NCI-H748 (cell line): ENCODE data around the gene GPR155.
"Not testable (repeated sequence)": the region's sequence is repeated elsewhere in the genome, so short reads cannot be mapped to it uniquely, and the experiment has no call there.

Source experiments
- DNase-seq: peaks from one replicate; lab custom pipeline; 2025; ENCODE audit not compliant: unreplicated experiment; lab: John Stamatoyannopoulos, UW

The GPR155 gene

DNA sequence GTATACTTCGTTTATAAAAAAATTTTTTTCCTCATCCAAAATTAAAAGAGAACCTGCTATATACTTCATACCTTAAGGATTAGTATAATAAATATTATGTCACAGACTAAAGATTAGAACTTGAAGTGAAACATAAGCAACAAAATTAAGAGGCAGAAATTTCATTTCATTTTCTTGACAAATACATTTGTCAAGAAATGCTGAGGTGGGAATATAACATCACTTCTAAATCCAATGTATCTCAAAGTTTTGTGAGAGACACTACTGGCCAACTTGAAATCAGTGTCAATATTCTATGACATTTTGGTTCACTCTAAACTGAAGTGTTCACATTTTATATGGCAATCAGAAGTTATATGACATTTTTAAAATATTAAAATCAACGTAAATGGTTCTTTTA is 47.5 kb downstream of the GPR155 start:
- no peak for DNase-seq

- DNase-seq = no peak
Observed at GRCh38 chr2:174438146-174438886, 48.5 kb downstream of the GPR155 start.

DNA sequence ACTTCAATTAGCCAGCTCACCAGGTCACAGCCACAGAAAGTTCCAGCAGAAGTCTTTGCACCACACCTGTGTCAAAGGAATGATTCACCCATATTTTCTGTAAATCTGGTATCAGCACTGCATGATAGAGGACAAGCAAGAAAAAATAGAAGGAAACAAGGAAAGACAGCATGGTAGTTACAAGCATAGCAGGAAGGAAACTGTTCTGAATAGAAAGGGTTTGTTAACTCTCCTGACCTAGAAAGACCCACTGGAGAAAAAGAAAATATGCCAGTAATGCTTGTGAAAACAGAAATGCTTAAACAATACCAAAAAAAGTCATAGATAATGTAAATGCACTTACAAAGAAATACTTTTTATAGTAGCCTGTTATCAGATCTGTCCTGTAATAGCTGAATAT is 50.5 kb downstream of the GPR155 start:
- no peak for DNase-seq

GRCh38 chr2:174431902-174432301 is 54.9 kb downstream of the GPR155 start:
- no peak for DNase-seq

DNA sequence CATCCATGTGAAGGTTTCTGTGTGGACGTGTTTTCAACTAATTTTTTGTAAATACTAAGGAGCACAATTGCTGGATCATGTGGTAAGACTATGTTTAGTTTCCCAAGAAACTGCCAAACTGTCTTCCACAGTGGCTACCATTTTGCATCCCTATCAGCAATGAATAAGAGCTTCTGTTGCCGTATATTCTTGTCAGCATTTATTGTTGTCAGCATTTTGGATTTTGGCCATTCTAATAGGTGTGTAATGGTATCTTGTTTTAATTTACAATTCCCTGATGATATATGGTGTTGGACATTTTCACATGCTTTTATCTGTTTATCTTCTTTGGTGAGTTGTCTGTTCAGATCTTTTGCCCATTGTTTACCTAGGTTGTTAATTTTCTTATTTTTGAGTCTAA is 56.8 kb downstream of the GPR155 start:
- DNase-seq = no peak

DNA sequence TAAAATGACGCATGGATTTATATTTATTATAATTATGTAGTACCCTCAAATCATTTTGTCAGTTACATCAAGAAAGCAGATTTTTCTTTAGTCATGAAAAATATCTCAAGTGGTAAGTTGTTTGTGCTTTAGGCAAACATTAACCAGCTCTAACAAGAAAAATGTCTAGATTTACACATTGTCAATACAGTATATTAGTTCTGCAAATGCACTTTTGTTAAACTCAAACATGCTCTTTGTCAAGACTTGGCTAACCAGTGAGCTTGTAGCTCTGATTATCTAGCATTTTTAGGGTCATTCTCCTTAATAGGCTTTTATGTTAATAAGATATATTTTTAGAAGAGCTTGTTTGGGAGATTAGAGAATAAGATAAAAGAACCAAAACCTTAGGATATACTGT is 58.6 kb downstream of the GPR155 start:
- DNase-seq = no peak

- no peak for DNase-seq
Observed at GRCh38 chr2:174412256-174412655, 74.6 kb downstream of the GPR155 start.

GRCh38 chr2:174410039-174410438 is 76.8 kb downstream of the GPR155 start:
- DNase-seq = not testable (repeated sequence)

DNA sequence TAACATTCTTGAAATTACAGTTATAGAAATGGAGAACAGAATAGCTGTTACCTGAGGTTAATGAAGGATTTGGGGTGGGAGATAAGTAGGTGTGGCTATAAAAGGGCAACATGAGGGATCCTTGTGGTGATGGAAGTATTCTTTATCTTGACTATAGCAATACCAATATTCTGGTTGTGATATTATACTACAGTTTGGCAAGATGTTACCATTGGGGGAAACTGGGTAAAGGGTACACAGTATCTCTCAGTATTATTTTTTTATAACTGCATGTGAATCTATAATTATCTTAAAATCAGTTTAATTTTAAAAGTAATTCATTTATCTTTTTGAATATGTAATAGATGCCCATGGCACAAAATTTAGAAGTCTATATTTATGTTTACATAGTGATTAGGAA is 83.2 kb downstream of the GPR155 start:
- no peak for DNase-seq

GRCh38 chr2:174400853-174401252 is 86.0 kb downstream of the GPR155 start:
- no peak for DNase-seq

- DNase-seq = no peak
Observed at GRCh38 chr2:174399171-174399570, 87.7 kb downstream of the GPR155 start.

GRCh38 chr2:174397773-174398172 is 89.1 kb downstream of the GPR155 start:
- DNase-seq = no peak

- peak; percentile 72 for DNase-seq
Observed at GRCh38 chr2:174395969-174396630, 90.7 kb downstream of the GPR155 start.

- peak; percentile 97 for DNase-seq
Observed at GRCh38 chr2:174395284-174395968, 91.4 kb downstream of the GPR155 start, which contains the start of gene SCRN3. Gene SCRN3, plus strand, starts transcription at chr2:174395730. Its CDS starts 2,554 bp downstream, at chr2:174398284.

GRCh38 chr2:174392706-174393105 is 94.1 kb downstream of the GPR155 start:
- DNase-seq = no peak

- DNase-seq = not testable (repeated sequence)
Observed at GRCh38 chr2:174390303-174390702, 96.5 kb downstream of the GPR155 start.

GRCh38 chr2:174389542-174389941 is 97.3 kb downstream of the GPR155 start:
- DNase-seq = no peak

- DNase-seq = not testable (repeated sequence)
Observed at GRCh38 chr2:174388706-174389105, 98.1 kb downstream of the GPR155 start.

DNA sequence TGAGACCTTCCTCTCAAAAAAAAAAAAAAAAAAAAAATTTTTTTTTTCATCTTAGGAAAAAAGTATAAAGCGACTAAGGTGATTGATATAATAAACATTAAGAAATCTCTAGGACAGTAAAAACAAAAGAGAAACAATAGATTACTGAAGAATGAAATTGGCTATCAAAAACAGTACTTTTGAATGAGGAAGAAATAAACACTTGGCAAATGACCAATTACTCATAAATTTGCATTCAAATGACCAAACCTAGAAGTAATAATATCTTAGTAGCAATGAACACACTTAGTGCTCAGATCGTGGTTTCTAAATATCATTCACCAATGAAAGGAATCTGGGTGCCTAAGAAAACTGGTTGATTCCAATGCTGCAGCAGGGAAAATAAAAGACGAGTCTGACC is 101.6 kb downstream of the GPR155 start:
- no peak for DNase-seq

DNA sequence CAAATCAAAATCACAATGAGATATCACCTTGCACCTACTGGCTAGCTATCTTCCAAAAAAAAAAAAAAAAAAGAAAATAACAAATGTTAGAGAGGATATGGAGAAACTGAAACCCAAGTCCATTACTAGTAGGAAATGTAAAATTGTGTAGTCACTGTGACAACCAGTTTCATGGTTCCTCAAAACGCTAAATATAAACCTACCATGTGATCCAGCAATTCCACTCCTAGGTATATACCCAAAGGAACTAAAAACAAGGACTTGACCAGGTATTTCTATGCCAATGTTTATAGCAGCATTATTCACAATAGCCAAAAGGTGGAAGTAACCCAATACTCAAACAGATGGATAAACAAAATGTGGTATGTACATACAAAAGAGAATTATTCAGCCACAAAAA is 103.0 kb downstream of the GPR155 start:
- no peak for DNase-seq
